ENCODE measurements around the gene GCK. TPM values are rescaled to one million over a fixed set of nuclear protein-coding genes. Genes with fewer than 3 reads are reported as not detected.

Gene GCK
- total and polyA plus RNA-seq, 11 donors, result 0.54 to 5.7 (median 1.9) TPM

GRCh38 chr7:44150466-44150832 lies 38.8 kb downstream of the GCK start:
- Histone ChIP-seq H3K4me3 (no peak overlapping the region), H3K27ac (no peak overlapping the region), H3K9me3 (no peaks in the 10 kb centered on the region), H3K4me1 (peaks cover 0 to 13% (median 9%) of the 10 kb centered on the region in 12 donors), H3K27me3 (peaks cover 0 to 10% (median 0%) of the 10 kb centered on the region in 9 donors), H3K36me3 (no peaks in the 10 kb centered on the region)
- TF ChIP-seq POLR2A (IDR thresholded peaks at IDR 0.05), result no peak
- TF ChIP-seq CTCF (IDR thresholded peaks at IDR 0.05), result no peak
- DNase-seq (no peak), ATAC-seq (no peak)
- WGBS, 4 donors, result 70 to 85% (median 76%) methylated on average over 5 of the region's 5 CpGs
- intact Hi-C loops (cut with DNase I), result loop anchor here in 1 of 10 donors (5.0 kb wide), 1 partner anchor 42 kb away; no protein-coding TSS in a partner anchor

GRCh38 chr7:44149571-44150465 lies 39.4 kb downstream of the GCK start:
- Histone ChIP-seq H3K4me3 (no peak overlapping the region), H3K9me3 (no peaks in the 10 kb centered on the region), H3K4me1 (peaks cover 0 to 16% (median 12%) of the 10 kb centered on the region in 12 donors), H3K27me3 (peaks cover 0 to 16% (median 0%) of the 10 kb centered on the region in 9 donors), H3K27ac (no peak overlapping the region), H3K36me3 (no peaks in the 10 kb centered on the region)
- intact Hi-C loops (cut with DNase I), result loop anchor here in 2 of 10 donors (5.0 kb wide), 1 partner anchor 42 kb away; no protein-coding TSS in a partner anchor
- 80 to 89% (median 85%) methylated on average over 15 to 18 of the region's 18 CpGs for WGBS, 4 donors
- ATAC-seq (no peak), DNase-seq (no peak)
- TF ChIP-seq CTCF (IDR thresholded peaks at IDR 0.05), result no peak
- TF ChIP-seq POLR2A (IDR thresholded peaks at IDR 0.05), result no peak

GRCh38 chr7:44148961-44149536 lies 40.2 kb downstream of the GCK start:
- Histone ChIP-seq H3K27ac (no peak overlapping the region), H3K4me1 (peaks cover 0 to 16% (median 12%) of the 10 kb centered on the region in 12 donors), H3K36me3 (no peaks in the 10 kb centered on the region), H3K4me3 (no peak overlapping the region), H3K27me3 (peaks cover 0 to 18% (median 0%) of the 10 kb centered on the region in 9 donors), H3K9me3 (no peaks in the 10 kb centered on the region)
- DNase-seq (no peak), ATAC-seq (no peak)
- 70 to 89% (median 87%) methylated on average over 9 of the region's 9 CpGs for WGBS, 4 donors
- intact Hi-C loops (cut with DNase I), result loop anchor here in 1 of 10 donors (5.0 kb wide), 1 partner anchor 43 kb away; no protein-coding TSS in a partner anchor
- no peak for TF ChIP-seq CTCF (IDR thresholded peaks at IDR 0.05)
- no peak for TF ChIP-seq POLR2A (IDR thresholded peaks at IDR 0.05)

- WGBS, 4 donors, result 51 to 83% (median 76%) methylated on average over 2 of the region's 2 CpGs
- peaks cover 0 to 18% (median 0%) of the 10 kb centered on the region in 9 donors for H3K27me3 ChIP-seq
- H3K36me3 ChIP-seq, result no peaks in the 10 kb centered on the region
- intact Hi-C loops (cut with DNase I), result loop anchor here in 1 of 10 donors (5.0 kb wide), 1 partner anchor 44 kb away; no protein-coding TSS in a partner anchor
- TF ChIP-seq CTCF (IDR thresholded peaks at IDR 0.05) (no peak), POLR2A (IDR thresholded peaks at IDR 0.05) (no peak)
- peaks cover 0 to 16% (median 12%) of the 10 kb centered on the region in 12 donors for H3K4me1 ChIP-seq
- no peak overlapping the region for H3K27ac ChIP-seq
- DNase-seq (no peak), ATAC-seq (no peak)
- no peak overlapping the region for H3K4me3 ChIP-seq
- no peaks in the 10 kb centered on the region for H3K9me3 ChIP-seq
These were observed 41.1 kb downstream of the GCK start for GRCh38 chr7:44148166-44148565.

Measured in heart left ventricle (tissue), 16 donors.